ENCODE measurements around the gene HDGF. TPM values are rescaled to one million over a fixed set of nuclear protein-coding genes. Genes with fewer than 3 reads are reported as not detected.
"Not testable (repeated sequence)": the region's sequence is repeated elsewhere in the genome, so short reads cannot be mapped to it uniquely, and the experiment has no call there.

Gene HDGF
- total RNA-seq, 1 donor from 2014 or later = 61.6 TPM

DNA sequence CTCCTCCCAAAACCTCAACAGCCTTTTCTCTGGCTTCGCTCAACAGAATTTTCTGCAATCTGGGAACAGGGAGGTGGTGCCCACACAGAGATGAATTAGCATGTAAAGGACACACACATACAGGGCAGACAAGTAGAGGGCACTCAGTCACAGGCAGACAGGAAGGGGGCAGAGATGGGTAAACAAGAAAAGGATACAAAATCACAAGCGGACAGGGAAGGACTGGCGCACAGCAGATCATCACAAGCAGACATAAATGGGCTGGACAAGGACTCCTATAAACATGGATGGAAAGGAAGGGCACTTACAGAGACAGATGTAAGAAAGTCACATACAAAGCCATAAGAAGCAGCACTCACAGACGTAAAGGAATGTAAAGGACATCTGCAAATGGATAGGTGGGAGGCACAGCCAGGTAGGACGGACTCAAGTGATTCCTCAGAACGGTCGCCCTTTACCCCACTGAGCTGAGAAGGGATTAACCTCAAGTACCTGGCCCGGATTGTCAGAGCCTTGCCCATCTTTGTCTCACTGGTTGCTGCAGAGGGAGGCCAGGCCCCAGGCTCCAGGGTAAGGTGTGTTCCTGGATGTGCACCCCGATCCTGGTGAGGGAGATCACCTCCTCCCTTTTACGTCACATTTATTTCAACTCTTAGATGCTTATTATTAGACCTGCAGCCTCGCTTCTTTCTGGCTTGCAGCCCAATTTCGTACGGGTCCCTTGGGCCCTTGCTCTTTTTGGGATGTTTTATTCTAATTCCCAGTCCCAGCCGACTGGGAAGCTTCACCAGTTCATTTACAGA is 15.0 kb upstream of the HDGF start:
- DNase-seq = peak; percentile 80

- no peak for DNase-seq
Observed at GRCh38 chr1:156765666-156766065, 14.2 kb upstream of the HDGF start.

- not testable (repeated sequence) for DNase-seq
Observed at GRCh38 chr1:156765136-156765535, 13.7 kb upstream of the HDGF start.

- DNase-seq = no peak
Observed at GRCh38 chr1:156760796-156761104, 9.3 kb upstream of the HDGF start.

- DNase-seq = no peak
Observed at GRCh38 chr1:156760092-156760795, 8.8 kb upstream of the HDGF start.

DNA sequence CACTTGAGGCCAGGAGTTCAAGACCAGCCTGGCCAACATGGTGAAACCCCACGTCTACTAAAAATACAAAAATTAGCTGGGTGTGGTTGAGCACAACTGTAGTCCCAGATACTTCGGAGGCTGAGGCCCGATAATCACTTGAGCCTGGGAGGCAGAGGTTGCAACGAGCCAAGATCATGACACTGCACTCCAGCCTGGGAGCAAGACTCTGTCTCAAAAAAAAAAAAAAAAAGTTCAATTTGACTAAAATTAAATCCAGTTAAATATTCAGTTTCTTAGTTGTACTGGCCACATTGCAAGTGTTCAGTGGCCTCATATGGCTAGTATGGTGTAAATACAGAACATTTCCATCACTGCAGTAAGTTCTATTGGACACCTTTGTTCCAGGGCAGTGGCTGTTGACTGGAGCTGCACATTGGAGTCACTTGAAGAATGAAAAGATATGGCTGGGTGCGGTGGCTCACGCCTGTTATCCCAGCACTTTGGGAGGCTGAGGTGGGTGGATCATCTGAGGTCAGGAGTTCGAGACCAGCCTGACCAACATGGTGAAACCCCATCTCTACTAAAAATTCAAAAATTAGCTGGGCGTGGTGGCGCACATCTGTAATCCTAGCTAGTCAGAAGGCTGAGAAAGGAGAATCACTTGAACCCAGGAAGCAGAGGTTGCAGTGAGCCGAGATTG is 6.2 kb upstream of the HDGF start:
- not testable (repeated sequence) for DNase-seq

DNA sequence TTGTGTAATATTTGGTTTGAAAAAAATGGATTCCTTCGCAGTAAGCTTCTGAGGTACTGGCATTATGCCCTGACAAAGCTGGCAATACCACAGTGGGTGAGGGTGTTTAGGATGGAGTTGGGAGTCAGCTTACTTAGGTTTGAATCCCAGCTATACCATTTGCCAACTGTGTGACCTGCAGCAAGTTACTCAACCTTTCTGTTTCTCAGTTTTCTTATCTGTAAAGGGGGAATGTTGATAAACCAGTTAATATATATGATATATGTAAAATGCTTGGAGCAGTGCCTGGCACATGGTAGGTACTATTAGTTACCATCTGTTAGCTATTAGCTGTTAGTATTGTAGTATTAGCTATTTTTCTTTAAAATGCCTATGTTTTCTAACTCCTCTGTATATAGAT is 4.9 kb upstream of the HDGF start:
- no peak for DNase-seq

GRCh38 chr1:156755527-156755950 is 4.1 kb upstream of the HDGF start:
- DNase-seq = no peak

- no peak for DNase-seq
Observed at GRCh38 chr1:156754219-156754618, 2.7 kb upstream of the HDGF start.

- no peak for DNase-seq
Observed at GRCh38 chr1:156752843-156753482, 1.5 kb upstream of the HDGF start.

DNA sequence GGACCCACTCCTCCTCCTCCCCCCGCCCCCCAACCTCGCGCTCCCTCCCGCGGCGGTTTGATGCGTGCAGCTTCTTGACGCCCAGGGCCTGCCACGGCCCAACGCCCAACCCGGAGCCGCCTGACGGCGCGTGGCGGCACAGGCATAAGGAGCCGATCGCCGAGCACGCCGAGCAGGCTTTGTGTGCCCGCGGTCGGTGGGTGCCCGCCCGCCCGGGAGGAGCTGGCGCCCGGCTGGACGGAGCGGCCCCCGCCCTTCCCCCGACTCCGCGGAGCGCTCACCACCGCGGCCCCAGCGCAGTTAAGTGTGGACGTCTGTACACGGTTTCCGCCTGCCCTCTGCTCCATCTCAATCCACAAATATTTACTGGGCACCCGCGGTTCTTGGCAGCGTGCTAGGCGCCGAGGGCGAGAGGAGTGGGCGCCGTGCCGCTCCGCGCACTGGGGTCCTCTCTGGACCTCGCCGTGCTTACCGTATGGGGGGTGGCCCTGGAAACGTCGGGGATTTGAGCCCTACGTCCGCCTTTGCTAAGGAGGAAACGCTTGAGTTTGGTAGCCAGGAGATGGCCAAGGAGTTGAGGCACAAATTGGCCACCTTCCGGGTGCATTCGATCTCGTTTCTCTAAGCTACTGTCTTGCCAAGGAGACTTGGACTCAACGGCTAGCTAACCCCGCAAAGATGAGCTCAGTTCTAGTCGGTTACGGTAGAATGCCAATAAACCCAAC is 444 bp upstream of the HDGF start:
- DNase-seq = peak; percentile 99

DNA sequence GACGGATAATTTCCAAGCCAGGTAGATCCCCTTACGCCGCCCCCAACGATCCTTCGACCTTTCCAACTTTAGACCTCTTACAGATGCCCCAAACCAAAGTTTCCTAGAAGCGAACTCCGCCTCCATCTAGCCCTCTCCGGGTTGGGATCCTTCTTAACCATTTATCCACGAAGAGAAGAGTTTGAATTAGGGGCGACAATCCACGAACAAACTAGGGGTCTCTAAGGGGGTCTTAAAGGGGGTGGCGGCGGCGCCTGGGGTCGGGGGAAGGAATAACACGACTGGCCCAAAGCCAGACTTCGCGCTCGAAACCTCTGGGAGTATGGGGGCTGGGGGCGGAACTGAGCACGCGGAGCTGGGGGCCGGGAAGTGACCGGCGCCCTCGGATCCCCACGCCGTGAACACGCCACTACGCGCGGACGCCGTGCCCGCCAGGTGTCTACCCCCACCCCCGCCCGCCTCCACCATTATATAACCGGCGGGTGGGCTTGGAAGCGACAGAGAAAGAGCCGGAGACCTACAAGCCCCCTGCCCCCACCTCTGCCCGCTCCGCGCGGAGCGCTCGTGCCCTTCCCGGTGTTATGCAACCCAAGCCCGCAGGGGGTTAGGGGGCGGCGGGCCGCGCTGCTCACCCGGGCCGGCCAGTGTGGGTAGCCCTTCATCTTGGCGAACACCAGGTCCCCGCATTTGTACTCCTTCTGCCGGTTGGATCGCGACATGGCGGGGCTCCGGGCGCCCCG is 594 bp downstream of the HDGF start:
- no peak for DNase-seq

- no peak for DNase-seq
Observed at GRCh38 chr1:156750191-156750672, 1.2 kb downstream of the HDGF start.

- DNase-seq = no peak
Observed at GRCh38 chr1:156749419-156750118, 1.9 kb downstream of the HDGF start.

GRCh38 chr1:156748670-156749418 is 2.6 kb downstream of the HDGF start:
- DNase-seq = no peak

GRCh38 chr1:156747742-156748669 is 3.5 kb downstream of the HDGF start:
- DNase-seq = no peak

DNA sequence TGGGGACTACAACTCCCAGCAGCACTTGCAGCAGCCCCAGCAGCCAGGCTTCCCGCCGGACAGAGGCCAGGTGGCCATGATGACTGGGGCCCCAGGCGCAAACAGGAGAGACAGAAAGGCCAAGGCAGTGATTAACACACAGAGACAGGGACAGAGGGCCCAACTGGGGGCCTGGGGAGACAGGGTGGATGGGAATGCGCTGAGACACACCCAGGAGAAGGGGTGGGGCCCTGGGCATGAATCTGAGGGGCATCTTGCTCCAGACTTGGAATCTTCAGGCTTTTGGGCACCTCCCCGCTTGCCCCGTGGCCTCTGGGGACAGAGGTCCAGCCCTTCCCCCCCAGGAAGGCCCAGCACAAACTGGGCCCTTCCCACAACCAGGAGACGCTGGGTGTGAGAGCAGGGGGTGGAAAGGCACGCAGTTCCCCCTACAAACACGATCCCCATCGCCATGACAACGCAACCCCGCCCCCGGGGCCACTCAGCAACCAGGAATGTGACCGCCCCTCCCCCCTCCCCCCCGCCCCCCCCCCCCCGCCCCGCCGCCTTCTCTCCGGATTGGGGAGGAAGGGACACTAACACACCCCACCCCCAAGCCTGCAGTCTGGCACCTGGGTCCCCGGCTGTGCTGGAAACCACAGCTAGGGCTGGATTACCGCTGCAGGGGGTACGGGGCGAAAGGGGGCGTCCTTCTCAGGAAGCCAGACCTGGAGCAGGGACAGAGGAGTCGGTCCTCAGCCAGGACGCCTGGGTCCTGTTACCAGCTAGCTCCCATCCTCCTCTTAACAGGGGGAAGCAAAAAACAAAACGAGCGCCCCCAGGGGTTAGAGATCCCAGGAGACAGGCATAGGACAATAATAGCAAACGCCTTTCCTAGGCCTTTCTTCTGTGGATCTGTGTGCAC is 4.5 kb downstream of the HDGF start:
- DNase-seq = peak; percentile 77

GRCh38 chr1:156746406-156746727 is 5.1 kb downstream of the HDGF start:
- DNase-seq = no peak

Data from occipital lobe (tissue), 2 donors.